GM18519 (cell line): ENCODE results near the gene C16orf95.
"Not testable (repeated sequence)": the region's sequence is repeated elsewhere in the genome, so short reads cannot be mapped to it uniquely, and the experiment has no call there.

Source experiments
- ATAC-seq: cut with Tn5 transposase; IDR thresholded peaks from one replicate; pipeline ENCODE4 v1.9.1; 2021; ENCODE audit warnings: mild to moderate bottlenecking, moderate library complexity; ENCODE audit not compliant: unreplicated experiment, low FRiP score

Gene C16orf95

DNA sequence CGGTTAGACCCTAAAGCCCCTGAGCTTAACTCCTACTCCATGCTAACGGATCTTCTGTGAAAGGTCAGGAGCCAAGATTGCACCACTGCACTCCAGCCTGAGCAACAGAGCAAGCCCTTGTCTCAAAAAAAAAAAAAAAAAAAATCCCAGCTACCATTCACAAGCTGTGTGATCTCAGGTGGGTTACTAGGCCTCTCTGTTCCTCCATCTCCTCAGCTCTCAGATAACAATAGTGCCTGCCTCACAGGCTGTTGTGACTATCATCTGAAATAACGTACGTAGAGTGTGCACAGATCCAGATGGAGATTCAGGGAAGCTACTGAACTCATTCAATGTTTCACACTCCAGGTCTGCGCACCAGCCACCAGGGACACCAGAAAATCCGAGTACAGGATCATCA, 57.8 kb downstream of the C16orf95 start:
- no peak for ATAC-seq

DNA sequence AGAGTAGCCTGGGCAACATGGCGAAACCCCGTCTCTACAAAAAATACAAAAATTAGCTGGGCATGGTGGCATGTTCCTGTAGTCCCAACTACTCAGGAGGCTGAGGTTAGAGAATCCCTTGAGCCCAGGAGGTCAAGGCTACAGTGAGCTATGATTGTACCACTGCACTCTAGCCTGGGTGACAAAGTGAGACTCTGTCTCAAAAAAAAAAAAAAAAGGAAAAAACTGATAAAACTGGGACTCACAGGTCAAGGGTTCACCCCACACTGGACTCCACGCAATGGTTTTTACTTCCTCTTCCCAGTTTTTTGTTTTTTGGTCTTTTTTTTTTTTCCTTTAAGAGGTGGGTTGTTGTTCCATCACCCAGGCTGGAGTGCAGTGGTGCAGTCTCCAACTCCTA, 58.5 kb downstream of the C16orf95 start:
- not testable (repeated sequence) for ATAC-seq

DNA sequence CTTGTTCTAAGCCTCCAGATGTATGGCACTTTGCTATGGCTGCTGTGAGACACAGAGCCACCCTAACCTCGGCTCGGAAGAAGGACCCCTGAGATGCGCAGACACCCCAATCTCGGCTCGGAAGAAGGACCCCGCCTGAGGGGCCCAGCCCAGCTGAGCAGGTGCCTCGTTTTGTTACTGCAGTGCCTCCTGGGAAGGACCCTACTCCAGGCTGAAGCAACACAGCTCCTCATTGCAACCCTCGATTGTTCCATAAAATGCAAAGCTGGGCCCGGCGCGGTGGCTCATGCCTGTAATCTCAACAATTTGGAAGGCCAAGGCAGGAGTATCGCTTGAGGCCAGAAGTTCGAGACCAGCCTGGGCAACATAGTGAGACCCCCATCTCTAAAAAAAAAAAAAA, 61.3 kb downstream of the C16orf95 start:
- no peak for ATAC-seq

DNA sequence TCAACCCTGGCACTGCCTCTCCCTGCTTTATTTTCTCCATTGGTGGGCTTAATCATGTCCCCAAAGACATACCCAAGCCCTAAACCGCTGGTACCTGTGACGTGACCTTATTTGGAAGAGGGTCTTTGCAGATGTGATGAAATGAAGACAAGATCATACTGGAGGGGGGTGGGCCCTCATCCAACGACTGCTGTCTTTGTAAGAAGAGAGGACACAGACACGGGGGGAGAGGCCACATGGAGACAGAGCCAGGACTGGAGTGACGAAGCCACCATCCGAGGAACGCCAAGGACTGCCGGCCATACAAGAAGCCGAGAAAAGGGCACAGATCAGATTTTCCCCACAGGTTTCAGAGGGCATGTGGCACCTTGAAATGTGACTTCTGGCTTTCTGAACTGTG, 62.5 kb downstream of the C16orf95 start:
- ATAC-seq = no peak

DNA sequence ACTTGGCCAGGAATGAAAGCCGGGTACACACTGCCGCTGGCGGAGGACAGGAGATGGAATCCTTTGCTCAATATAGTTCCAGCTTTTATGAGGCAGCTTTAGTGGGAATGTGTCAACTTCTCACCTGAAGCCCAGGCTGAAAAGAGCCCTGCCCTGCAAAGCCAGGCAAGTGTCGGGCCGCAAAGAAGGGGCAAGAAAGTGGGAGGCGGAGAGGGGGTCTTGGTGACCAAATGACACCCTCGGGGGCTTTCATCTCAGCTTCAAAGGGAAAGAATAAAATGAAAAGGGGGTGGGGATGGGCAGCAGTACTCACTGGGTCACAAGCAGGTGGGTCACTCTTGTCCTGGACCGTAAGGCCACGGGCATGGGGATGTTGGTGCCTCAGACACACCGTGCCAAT, 62.9 kb downstream of the C16orf95 start:
- ATAC-seq = no peak

DNA sequence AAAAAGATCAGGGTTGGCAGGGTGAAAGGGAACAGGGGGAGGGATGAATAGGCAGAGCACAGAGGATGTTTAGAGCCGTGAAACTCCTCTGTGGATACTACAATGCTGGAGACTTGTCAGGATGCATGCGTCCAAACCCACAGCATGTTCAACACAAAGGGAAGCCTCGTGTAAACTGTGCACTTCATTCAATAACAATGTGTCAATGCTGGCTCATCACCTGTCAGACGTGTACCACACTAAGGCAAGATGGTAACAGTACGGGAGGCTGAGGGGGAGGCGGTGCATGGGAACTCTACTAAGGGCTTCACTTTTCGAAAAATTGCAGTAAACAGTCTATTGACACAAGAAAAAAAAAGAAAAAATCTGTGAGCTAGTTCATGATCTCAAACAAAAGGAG, 63.7 kb downstream of the C16orf95 start:
- ATAC-seq = no peak
